Endodermal cell (in vitro differentiated cells): ENCODE data around the gene MLH3. TPM values are rescaled to one million over a fixed set of nuclear protein-coding genes. Genes with fewer than 3 reads are reported as not detected.
A peak's percentile ranks its signal among the peaks of the same experiment; 100 is the strongest.

Source experiments
- DNase-seq: peaks from one replicate; pipeline ENCODE4 v3.0.0-alpha.2; 2017
- H3K27ac ChIP-seq: 2 replicates; pipeline ENCODE4 v1.5.1; 2013; ENCODE audit warnings: mild to moderate bottlenecking, low read depth, low read length, moderate library complexity
- H3K27me3 ChIP-seq: 2 replicates; pipeline ENCODE4 v1.6.1; 2013; ENCODE audit warnings: mild to moderate bottlenecking, low read length, moderate library complexity; ENCODE audit not compliant: insufficient read depth, control insufficient read depth, poor library complexity, severe bottlenecking
- H3K36me3 ChIP-seq: 2 replicates; pipeline ENCODE4 v1.7.0; 2013; ENCODE audit warnings: mild to moderate bottlenecking, low read length, moderate library complexity; ENCODE audit not compliant: control insufficient read depth, insufficient read depth
- H3K4me1 ChIP-seq: one replicate; pipeline ENCODE4 v1.7.0; 2013; ENCODE audit warnings: low read length; ENCODE audit not compliant: control insufficient read depth, insufficient read depth
- H3K4me3 ChIP-seq: 2 replicates; pipeline ENCODE4 v1.5.1; 2013; ENCODE audit warnings: mild to moderate bottlenecking, low read length, moderate library complexity
- H3K9ac ChIP-seq: 2 replicates; pipeline ENCODE4 v1.6.1; 2013; ENCODE audit warnings: mild to moderate bottlenecking, low read length, moderate library complexity; ENCODE audit not compliant: poor library complexity, severe bottlenecking; ENCODE audit errors: extremely low read depth
- H3K9me3 ChIP-seq: 2 replicates; pipeline ENCODE4 v1.6.1; 2013; ENCODE audit warnings: mild to moderate bottlenecking, low read length, moderate library complexity; ENCODE audit not compliant: control insufficient read depth
- H3K27ac Mint-ChIP-seq: 2 replicates; pipeline ENCODE4 v1.8.0; 2020; ENCODE audit warnings: mixed read lengths
- H3K27me3 Mint-ChIP-seq: 2 replicates; pipeline ENCODE4 v1.8.0; 2021; ENCODE audit warnings: mild to moderate bottlenecking, mixed read lengths; ENCODE audit not compliant: insufficient read depth
- H3K36me3 Mint-ChIP-seq: 2 replicates; pipeline ENCODE4 v1.8.0; 2020; ENCODE audit warnings: low read depth, mixed read lengths
- H3K4me1 Mint-ChIP-seq: 2 replicates; pipeline ENCODE4 v1.8.0; 2020; ENCODE audit warnings: mixed read lengths
- H3K4me3 Mint-ChIP-seq: 2 replicates; pipeline ENCODE4 v1.8.0; 2020; ENCODE audit warnings: mild to moderate bottlenecking, moderate library complexity, mixed read lengths
- H3K9me3 Mint-ChIP-seq: 2 replicates; pipeline ENCODE4 v1.8.0; 2020; ENCODE audit warnings: mild to moderate bottlenecking, mixed read lengths
- WGBS, 2 experiments: methylation state at CpG; one replicate each; pipeline versions ENCODE4 v1.1.5 to v1.1.7; 2013; ENCODE audit warnings: missing lambda C conversion rate in 2 of 2, mixed read lengths in 1 of 2; ENCODE audit not compliant: insufficient coverage in 1 of 2, insufficient read length in 1 of 2; 5-methylcytosine and 5-hydroxymethylcytosine counted together
- total RNA-seq, 2 donors: library from RNA; stranded (reverse); fragmentation: NEBNext Ultra II Directional in 1 of 2; extraction: Animal tissue kit (Norgen Biotek cat#: 25700) in 1 of 2; gene quantifications; 2 replicates in 1 of 2; 3 replicates in 1 of 2; pipeline ENCODE4 v1.2.1, GENCODE V29; 2021
- TF ChIP-seq, protein P1 (sequence below): fragments of 200-600 bp; sonication (generic); conservative IDR thresholded peaks from 2 replicates; pipeline ENCODE4 v1.5.0; 2021; ENCODE audit warnings: antibody characterized with exemption, mild to moderate bottlenecking

MLH3 gene
- total RNA-seq, 2 donors from 2014 or later = 18.7 to 34.6 TPM

DNA sequence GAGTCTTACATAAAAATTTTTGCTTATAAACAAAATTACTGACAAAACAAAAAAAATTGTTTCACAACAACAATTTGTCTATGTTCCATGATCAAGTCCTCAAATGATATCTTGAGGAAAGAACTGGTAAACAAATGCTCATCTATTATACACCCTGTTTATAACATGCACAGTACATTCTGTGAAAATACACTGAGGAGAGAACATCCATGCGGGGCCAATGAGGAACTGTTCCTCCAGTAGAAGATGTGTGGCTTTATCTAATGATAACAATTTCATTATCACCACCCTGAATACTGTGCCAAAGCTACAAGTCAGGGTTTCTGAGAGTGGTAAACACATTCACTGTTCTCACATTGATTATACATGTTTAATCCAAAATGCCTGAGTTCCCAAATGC is 10.8 kb downstream of the MLH3 start:
- H3K36me3 Mint-ChIP-seq = peaks cover 34% of the 10 kb centered on the region

DNA sequence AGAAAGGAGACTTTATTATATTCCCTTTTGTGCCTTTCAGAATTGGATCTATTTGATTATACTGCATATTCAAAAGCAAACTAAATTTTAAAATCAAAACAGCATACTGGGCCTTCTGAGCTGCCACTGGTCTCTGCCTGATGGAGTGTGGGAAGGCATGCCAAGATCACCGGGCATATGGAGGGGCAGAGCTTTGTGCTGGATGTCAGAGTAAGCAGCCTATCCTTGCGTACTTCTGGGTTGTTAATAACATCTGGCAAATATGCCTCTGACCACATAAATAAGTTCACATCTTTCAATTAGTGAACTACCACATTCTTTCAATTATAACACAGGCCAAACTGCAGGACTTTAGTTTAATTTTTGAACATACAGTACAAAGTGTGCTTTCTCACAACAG is 18.3 kb downstream of the MLH3 start:
- no peaks in the 10 kb centered on the region for H3K9me3 ChIP-seq
- DNase-seq = no peak
- TF ChIP-seq, protein P1, sequence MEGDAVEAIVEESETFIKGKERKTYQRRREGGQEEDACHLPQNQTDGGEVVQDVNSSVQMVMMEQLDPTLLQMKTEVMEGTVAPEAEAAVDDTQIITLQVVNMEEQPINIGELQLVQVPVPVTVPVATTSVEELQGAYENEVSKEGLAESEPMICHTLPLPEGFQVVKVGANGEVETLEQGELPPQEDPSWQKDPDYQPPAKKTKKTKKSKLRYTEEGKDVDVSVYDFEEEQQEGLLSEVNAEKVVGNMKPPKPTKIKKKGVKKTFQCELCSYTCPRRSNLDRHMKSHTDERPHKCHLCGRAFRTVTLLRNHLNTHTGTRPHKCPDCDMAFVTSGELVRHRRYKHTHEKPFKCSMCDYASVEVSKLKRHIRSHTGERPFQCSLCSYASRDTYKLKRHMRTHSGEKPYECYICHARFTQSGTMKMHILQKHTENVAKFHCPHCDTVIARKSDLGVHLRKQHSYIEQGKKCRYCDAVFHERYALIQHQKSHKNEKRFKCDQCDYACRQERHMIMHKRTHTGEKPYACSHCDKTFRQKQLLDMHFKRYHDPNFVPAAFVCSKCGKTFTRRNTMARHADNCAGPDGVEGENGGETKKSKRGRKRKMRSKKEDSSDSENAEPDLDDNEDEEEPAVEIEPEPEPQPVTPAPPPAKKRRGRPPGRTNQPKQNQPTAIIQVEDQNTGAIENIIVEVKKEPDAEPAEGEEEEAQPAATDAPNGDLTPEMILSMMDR = no peak
- H3K27me3 Mint-ChIP-seq = no peaks in the 10 kb centered on the region
- no peak overlapping the region for H3K9ac ChIP-seq
- H3K4me1 ChIP-seq = no peaks in the 10 kb centered on the region
- H3K27me3 ChIP-seq = no peaks in the 10 kb centered on the region
- H3K4me3 ChIP-seq = no peak overlapping the region
- H3K4me1 Mint-ChIP-seq = peaks cover 4% of the 10 kb centered on the region
- 100% methylated on average over 1 to 2 of the region's 2 CpGs for WGBS, 2 experiments
- H3K36me3 ChIP-seq = peaks cover 40% of the 10 kb centered on the region
- no peak overlapping the region for H3K27ac ChIP-seq
- no peaks in the 10 kb centered on the region for H3K9me3 Mint-ChIP-seq
- H3K4me3 Mint-ChIP-seq = no peak overlapping the region
- peaks cover 39% of the 10 kb centered on the region for H3K36me3 Mint-ChIP-seq
- peak overlapping the region; percentile 20 for H3K27ac Mint-ChIP-seq

More for the DNA sequence above, 10.8 kb downstream of the MLH3 start:
- Histone ChIP-seq H3K27ac (no peak overlapping the region), H3K9ac (no peak overlapping the region), H3K4me1 (no peaks in the 10 kb centered on the region), H3K27me3 (no peaks in the 10 kb centered on the region), H3K4me3 (no peak overlapping the region), H3K9me3 (no peaks in the 10 kb centered on the region), H3K36me3 (peaks cover 22% of the 10 kb centered on the region)
- TF ChIP-seq, protein P1 = no peak
- H3K9me3 Mint-ChIP-seq = no peaks in the 10 kb centered on the region
- H3K27ac Mint-ChIP-seq = no peak overlapping the region
- H3K27me3 Mint-ChIP-seq = no peaks in the 10 kb centered on the region
- DNase-seq = no peak
- WGBS, 2 experiments = 100% methylated on average over 1 of the region's 1 CpG
- H3K4me3 Mint-ChIP-seq = no peak overlapping the region
- H3K4me1 Mint-ChIP-seq = peaks cover 3% of the 10 kb centered on the region

DNA sequence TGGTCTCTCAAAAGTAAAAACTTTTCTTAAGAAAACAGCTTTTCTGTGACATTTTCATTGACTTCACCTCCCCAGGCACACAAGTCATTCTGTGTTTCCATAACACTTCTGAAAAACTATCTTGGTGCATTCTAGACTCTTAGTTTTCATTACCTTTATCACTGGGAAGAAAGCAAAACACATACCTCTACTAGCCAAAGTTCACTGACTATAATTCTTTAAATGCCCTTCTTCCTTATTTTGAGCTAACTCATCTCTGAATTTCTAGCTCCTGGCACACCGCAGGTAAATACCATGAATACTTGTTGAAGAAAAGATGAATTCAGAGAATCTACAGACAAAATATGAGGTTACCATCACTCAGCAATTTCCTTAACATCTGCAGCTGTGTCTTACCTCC is 21.1 kb downstream of the MLH3 start:
- no peak overlapping the region for H3K4me3 ChIP-seq
- no peaks in the 10 kb centered on the region for H3K27me3 ChIP-seq
- 0% methylated on average over 1 of the region's 1 CpG for WGBS, 2 experiments
- H3K36me3 ChIP-seq = peaks cover 37% of the 10 kb centered on the region
- Mint-ChIP-seq H3K9me3 (no peaks in the 10 kb centered on the region), H3K4me3 (no peak overlapping the region), H3K27ac (no peak overlapping the region), H3K36me3 (peaks cover 29% of the 10 kb centered on the region), H3K27me3 (no peaks in the 10 kb centered on the region), H3K4me1 (peaks cover 4% of the 10 kb centered on the region)
- no peaks in the 10 kb centered on the region for H3K9me3 ChIP-seq
- no peaks in the 10 kb centered on the region for H3K4me1 ChIP-seq
- no peak overlapping the region for H3K27ac ChIP-seq
- H3K9ac ChIP-seq = no peak overlapping the region
- TF ChIP-seq, protein P1 = no peak
- no peak for DNase-seq
